CD4-positive, alpha-beta T cell treated with Interferon gamma for 1 hour (primary cell): ENCODE data around the gene LRRC70.
A peak's percentile ranks its signal among the peaks of the same experiment; 100 is the strongest.

Experiments used
- DNase-seq: peaks from one replicate; pipeline ENCODE4 v3.0.0-alpha.2; 2020

The LRRC70 gene

DNA sequence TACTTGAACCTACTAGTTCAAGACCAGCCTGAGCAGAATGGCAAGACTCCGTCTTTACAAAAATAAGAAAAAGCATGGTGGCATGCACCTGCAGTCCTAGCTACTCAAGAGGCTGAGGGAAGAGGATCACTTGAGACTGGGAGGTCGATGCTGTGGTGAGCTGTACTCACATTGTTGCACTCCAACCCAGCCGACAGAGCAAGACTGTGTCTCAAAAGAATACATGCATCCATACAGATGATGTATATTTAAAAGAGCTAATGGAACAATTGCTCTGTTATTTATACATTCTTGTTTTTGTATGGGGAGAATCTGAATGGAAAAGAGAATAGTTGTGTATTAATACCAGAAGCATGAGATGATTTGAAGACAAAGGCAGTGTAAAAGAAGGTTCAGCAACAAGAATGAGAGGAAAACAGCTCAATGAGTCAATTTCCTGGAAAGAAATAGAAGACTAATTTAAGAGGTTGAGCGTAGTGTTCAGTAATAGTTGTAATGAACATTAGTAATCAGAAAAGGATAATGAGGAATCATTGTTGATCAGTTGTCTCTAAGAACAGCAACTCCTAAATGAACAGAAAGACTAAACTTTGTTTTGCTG is 1.9 kb upstream of the LRRC70 start:
- no peak for DNase-seq

DNA sequence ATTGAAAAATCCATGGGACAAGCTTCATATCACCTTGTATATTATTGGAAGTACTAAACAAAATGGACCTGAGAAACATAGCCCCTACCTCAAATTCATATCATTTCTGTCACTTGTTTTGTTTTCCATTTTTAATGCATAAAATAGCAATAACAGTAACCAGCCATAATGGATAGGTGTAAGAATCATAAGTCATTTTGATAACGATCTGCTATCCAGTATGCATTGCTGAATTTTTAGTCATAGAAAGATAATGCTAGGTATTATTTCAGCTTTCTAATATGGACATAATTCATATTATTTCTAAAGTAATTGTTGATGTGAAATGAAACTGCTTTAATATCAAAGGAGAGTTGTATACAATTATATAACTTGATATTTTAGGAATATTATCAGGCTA is 1.1 kb upstream of the LRRC70 start:
- DNase-seq, result no peak

DNA sequence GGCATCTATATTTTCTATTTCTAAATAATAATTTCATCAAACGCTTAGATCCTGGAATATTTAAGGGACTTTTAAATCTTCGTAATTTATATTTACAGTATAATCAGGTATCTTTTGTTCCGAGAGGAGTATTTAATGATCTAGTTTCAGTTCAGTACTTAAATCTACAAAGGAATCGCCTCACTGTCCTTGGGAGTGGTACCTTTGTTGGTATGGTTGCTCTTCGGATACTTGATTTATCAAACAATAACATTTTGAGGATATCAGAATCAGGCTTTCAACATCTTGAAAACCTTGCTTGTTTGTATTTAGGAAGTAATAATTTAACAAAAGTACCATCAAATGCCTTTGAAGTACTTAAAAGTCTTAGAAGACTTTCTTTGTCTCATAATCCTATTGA is 1.1 kb downstream of the LRRC70 start:
- DNase-seq, result no peak

DNA sequence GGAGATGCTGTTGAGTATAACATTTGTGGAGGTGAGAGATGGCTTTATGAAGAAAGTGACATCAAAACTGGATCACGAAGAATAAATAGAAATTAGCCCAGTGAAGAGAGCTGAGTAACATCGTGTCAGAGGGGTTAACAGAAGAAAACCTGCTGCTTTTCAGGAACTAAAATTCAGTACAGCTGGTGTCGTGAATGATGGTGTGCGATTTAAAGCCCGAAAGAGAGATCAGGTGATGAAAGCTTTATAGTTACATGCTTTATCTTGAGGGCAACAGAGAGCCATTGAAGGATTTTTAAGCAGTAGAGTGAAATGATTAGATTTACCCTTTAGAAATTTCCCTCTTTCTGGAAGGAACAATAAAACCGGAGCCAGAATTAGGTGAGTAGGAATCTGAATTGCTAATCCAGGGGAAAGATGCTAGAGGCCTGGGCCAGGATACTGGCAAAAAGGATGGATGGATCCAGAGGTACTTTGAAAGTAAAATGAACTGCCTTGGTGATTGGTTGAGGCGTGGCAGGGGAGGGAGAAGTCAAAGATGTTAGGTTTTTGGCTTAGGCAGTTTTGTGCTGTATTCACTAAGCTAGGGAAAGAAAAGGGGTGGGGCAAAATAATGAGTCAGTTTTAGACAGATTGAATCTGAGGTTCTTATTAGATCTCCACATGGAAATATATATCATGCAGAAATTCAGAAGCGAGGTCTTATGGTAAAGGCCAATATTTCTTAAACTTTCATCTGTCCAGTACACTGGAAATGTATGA is 3.4 kb downstream of the LRRC70 start:
- DNase-seq, result no peak

DNA sequence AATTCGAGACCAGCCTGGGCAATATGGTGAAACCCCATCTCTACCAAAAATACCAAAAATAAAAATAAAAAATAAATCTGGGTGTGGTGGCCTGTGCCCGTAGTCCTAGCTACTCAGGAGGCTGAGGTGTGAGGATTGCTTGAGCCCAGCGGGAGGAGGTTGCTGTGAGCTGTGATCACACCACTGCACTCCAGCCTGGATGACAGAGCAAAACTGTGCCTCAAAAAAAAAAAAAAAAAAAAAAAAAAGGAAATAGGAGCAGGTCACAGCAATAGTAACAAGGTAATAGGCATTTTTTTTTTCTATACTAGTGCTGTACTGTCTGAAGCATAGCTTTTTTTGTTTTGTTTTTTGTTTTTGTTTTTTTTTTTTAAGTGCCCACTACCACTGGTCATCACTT is 5.8 kb downstream of the LRRC70 start:
- DNase-seq, result no peak

DNA sequence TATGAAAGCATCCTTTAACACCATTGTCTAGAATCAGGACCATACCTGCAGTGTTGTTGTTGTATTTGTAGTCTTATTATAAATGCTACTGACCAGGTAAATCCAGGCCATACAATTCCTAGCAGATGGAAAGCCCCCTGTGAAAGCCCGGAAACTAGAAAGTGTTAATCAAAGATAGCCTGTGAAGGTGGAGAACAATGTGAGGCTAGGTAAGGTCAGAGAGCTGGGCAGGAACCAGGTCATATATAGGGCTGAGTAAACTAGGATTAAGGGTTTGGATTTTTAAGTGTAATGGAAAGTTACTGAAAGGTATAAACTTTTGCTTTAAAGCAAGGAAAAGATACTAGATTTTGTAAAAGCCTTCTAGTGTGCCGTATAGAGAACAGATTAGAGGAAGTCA is 6.7 kb downstream of the LRRC70 start:
- DNase-seq, result no peak

DNA sequence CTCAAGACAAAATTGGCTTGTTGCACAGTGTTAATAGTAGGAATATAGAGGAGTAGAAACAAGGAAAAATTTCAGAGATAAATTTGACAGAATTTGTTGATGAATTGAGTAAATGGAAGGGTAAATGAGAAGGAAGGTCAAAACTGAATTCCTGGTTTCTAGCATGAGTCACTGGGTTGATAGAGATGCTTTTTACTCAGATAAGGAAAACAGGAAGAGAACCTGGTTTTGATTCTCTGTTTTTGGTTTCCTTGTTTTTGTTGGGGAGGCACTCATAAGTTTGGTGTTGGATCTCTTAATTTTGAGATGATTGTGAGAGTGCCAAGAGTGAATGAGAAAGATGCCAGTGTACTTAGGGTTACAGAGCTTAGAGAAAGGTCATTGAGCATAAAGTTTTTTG is 7.1 kb downstream of the LRRC70 start:
- no peak for DNase-seq

DNA sequence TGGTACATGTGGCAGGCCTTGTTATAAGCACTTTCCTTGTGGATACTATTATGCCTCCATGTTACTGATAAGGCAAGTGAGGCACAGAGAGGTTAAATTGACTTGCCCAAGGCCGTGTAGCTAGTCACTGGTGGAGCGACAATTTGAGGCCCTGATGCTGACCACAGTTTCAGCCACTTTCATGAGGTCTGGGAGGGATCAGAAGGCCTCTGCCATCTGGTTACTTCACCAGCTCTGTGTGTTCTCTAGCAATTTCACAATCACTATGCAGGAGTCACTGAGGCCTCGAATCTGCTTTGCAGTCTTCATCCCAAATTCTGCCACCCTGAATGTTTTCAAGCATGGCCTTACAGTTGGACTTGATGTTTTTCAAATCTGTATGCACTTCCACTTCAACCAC is 9.1 kb downstream of the LRRC70 start:
- DNase-seq, result no peak

DNA sequence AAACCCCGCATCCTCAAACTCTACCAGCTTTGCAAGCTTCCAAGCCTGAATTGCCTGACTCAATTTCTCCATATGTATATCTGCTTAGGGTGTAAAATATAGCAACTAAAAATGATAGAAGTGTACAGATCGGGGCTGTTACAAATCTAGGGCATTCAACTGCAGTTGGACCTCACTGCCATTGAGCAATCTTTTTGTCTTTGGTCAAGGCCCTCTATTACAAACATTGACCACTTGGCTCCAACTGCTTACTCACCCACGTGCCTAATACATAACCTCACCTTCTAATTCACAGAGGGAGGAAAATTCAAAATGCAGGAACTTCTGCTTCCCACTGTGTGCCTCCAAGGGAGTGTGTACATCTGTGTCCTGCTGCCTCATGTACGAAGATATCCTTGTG is 10.0 kb downstream of the LRRC70 start:
- no peak for DNase-seq

DNA sequence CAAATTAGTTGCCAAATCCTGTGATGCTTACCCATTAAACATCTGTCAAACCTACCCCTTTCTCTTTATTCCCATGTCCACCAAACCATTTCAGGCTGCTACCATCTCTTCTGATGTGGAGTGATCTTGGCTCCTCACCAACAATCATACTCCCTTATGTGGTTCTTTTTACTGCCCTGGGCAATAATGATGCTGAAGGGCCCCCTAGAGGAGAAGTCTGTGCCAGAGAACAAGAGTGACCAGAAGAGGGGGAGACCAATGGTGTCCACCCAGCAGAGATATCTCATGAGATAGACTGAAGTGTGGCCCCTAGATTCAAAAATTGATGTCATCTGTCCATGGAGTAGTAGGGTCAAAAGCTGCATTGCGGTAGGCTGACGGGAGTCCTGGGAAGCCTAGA is 10.9 kb downstream of the LRRC70 start:
- no peak for DNase-seq

DNA sequence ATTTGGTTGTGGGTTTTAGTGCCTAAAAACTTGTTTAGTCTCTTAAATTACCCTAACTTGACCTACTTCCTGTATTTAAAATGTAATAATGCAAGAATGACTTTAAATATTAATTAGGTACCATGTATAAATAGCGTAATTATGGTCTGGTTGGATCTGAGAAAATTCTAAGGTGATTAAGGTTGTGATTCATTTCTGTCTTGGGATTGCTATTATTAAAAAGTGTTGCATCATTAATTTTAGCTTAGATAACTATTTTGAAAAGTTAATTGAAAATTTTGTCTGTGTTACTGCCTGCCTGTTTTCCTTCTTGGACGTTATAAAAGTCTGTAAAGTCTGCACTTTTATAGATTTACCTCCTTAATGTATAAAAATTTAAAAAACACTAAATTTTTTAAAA is 11.8 kb downstream of the LRRC70 start:
- no peak for DNase-seq

DNA sequence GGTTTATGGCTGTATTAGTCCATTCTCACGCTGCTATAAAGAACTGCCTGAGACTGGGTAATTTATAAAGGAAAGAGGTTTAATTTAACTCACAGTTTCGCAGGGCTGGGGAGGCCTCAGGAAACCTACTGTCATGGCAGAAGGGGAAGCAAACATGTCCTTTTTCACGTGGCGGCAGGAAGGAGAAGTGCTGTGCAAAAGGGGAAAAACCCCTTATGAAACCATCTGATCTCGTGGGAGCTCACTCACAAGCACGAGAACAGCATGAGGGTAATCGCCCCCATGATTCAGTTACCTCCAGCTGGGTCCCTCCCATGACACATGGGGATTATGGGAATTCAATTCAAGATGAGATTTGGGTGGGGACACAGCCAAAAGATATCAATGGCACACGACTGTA is 13.9 kb downstream of the LRRC70 start:
- DNase-seq, result peak; percentile 28

DNA sequence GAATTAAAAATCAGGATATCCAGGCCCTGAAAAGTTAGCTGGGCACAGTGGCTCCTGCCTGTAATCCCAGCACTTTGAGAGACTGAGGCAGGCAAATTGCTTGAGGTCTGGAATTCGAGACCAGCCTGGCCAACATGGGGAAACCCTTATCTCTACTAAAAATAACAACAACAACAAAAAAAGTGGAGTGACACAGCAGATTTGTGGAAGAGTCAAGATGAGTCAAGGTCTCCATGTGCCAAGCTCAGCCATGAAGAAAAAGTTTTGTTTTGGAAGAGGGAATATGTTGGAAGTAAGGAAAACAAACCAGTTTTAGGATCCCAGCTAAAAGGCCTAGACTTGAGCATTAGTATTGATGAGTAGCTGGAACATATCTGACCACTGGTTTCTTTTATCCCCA is 14.7 kb downstream of the LRRC70 start:
- no peak for DNase-seq

DNA sequence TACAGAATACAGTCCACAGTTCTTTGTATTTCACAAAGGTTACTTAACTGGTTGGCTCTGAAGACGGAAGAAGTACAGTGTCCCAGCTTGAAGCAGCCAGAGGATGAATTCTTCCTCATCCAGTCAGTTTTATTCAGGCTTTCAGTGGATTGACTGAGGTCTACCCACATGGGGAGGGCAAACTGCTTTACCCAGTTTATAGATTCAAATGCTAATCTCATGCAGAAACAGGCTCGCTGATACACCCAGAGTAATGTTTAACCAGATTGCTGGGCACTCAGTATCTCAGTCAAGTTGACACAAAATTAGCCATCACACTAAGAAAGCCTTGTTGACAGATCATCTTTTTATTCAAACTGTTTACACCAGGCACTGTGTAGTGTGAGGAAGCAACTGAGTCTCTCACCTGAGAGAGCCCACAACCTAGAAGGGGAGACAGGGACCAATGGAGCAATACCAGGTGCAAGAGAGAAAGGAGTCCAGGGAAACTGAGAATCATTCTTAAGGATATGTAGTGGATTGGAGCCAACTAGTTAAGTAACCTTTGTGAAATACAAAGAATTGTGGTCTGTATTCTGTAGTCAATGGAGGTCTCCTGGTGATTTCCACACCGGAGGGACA is 15.9 kb downstream of the LRRC70 start:
- DNase-seq, result no peak

DNA sequence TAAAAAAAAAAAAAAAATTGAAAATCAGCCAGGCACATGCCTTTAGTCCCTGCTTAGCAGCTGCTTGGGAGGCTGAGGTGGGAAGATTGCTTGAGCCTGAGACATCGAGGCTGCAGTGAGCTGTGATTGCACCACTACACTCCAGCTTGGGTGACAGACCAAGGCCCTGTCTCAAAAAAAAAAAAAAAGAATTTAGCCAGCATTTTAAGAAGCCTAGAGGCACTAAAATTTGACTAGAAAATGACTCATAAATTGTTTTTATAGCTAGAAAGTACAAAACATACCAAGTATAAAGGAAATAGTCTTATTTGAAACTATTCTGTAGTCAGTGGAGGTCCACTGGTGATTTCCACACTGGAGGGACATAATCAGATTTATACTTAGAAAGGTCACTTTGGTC is 17.5 kb downstream of the LRRC70 start:
- no peak for DNase-seq

DNA sequence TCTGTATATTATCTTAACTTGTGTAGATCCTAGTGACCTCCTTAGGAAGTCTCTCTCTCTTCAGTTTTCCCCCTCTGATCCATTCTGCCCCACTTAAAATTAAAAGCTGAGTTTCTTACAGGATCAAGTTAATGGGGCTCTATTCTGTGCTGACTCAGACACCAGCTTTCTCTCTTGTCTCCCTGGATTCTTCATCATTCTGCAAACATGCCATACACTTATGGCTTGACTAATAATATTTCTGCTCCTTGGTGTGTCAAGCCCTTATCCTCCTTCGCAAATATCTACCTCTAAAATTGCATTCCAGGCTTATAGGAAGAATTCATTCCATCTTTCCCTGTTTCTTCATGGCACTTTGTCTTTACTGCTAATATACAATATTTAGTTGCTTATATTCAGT is 18.1 kb downstream of the LRRC70 start:
- DNase-seq, result no peak

DNA sequence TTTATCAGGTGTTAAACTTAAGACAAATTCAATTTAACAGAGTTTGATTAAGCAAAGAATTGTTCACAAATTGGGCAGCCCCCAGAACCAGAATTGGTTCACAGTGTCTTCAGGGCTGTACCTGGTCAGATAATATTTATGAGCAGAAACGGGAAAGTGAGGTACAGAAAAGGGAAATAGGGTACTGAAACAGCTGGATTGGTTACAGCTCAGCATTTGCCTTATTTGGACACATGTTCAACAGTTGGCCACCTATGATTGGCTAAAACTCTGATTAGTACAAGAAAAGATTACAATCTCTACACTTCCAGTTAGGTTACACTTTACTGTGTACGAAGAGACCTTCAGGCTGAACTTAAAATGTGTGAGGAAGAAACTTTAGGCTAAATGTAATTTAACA is 18.7 kb downstream of the LRRC70 start:
- no peak for DNase-seq

DNA sequence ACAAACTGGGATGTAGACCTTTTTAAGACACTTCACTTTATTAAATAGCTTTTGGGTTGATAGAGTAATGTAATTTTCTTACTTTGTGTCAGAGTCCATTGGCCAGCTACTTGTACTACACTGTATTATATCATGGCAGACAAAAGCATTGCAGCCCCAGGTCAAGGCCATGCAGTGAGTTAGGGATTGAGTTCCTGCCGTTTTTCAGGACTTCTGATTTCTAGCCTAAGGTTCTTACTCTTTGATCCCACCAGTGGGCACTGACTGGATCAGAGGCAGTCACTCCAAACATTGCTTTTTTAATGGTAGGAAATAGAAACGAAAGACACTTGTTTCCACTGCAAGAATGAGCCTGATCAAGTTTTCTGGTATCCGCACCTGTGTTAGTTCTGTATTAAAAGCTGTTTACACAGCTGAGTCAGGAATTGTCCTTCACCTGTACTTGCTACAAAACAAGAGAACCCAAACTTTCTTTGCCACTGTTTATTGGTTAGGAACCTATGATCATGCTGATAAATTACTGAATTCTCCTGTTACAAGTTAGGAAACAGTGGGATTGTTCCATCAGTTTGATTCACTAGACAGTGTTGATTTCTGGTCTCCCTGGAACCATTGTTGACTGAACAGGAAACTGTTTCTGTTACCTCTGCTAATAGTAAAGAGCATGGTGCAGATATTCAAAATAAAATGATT is 22.1 kb downstream of the LRRC70 start:
- no peak for DNase-seq

DNA sequence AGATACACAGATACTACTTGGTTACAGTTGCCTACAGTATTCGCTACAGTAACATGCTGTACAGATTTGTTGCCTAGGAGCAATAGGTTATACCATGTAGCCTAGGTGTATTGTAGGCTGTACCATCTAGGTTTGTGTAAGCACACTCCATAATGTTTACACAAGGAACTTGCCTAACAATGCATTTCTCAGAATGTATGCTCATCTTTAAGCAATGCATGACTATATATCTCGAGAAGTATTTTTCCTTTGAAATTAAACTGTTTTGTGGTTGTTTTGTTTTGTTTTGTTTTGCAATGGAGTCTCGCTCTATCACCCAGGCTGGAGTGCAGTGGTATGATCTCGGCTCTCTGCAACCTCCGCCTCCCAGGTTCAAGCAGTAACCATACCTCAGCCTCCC is 25.3 kb downstream of the LRRC70 start:
- no peak for DNase-seq

DNA sequence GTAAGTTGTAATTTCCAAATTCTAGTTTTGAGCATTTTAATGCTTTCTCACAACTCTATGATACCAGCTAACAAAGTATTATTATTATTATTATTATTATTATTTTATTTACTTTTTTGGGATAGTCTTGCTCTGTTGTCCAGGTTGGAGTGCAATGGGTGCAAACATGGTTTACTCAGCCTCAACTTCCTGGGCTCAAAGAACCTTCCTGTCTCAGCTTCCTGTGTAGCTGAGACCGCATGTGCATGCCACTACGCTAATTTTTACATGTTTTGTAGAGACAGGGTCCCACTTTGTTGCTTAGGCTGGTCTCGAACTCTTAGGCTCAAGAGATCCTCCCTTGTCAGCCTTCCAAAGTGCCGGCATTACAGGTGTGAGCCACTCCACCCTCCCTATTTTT is 27.0 kb downstream of the LRRC70 start:
- DNase-seq, result no peak

DNA sequence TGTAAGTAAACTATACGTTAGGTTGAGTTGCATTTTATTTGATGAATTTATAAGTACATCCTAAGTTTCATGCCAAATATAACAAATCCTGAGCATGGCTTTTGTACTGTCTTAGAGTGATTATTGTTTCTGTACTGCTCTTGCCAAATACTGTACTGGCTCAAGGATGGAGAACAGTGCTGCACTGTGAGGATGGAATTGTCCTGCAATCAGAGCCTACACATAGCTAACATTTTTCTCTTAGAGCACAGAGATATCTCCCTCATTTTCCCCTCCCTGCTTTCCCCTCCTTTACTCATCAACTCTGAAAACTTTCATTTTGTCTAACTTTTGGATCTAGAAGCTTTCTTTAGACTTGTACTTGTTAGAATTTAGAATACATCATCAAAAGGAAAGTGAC is 28.3 kb downstream of the LRRC70 start:
- DNase-seq, result no peak

DNA sequence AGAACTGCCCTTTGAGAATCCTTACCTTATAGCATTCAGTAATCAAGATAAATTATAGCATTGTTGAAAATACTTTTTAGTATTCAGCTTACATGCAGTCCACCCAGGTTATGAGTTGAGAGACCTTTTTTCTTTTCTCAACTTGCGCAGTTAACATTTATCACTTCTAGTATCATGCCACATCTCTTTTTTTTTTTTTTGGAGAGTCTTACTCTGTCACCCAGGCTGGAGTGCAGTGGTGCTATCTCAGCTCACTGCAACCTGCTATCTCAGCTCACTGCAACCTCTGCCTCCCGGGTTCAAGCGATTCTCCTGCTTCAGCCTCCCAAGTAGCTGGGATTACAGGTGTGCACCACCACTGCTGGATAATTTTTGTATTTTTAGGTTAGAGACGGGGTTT is 29.0 kb downstream of the LRRC70 start:
- DNase-seq, result no peak

DNA sequence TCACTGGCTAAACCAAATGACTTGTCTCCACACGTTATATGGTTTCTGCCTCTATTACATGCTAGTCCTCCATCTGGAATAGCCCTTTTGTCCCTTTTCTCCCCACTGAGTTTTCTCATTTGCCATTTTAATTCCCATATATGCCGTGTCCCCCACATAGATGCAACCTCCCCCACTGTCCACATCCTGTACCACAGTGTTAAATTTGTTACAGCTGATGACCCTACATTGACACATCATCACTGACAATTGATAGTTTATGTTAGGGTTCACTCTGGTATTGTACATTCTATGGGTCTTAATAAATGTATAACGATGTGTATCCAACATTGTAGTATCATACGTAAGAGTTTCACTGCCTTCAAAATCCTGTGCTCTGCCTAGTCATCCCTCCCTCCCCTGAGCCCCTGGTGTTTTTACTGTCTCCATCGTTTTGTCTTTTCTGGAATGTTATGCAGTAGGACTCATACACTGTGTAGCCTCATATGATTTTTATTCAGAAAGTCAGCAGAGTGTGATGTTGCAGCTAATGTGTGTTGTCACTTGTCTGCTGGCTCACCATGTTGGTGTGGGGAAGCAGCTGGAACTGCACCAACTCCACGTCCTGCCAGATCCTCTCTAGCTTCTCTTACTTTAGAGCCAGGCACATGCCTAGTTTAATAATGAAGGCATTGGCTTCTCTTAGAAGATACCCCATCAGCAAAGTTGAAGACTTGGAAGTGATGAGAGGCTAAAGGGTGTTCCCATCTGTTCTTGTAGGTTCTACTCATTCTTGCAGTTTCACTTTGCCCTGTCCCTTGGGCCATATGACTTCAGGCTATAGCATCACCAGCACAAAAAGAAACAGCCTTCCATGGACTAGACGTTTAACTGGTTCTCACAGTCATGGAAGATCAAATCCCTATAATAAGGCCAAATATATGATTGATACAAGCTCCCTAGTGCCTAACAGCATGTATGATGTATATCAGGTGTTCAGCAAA is 30.2 kb downstream of the LRRC70 start:
- no peak for DNase-seq
